PC-9 (cell line): ENCODE measurements around the gene RORC. TPM values are rescaled to one million over a fixed set of nuclear protein-coding genes. Genes with fewer than 3 reads are reported as not detected.
A peak's percentile ranks its signal among the peaks of the same experiment; 100 is the strongest.

Experiments
- BruUV-seq: library from RNA; stranded (reverse); fragments of 400-500 nt; replicated peaks from 2 replicates; lab custom pipeline; 2021; lab: Mats Ljungman, UMichigan
- CTCF ChIA-PET: fragments of 300-600 bp; sonication (Branson Sonifier 250); formaldehyde crosslinking; loops from one replicate; lab custom pipeline; 2022; ENCODE audit warnings: antibody characterized with exemption; lab: Charles Lee
- POLR2A ChIA-PET: fragments of 300-600 bp; sonication (Branson Sonifier 250); formaldehyde crosslinking; loops from one replicate; lab custom pipeline; 2022; ENCODE audit warnings: antibody characterized with exemption; ENCODE audit not compliant: unreplicated experiment; lab: Charles Lee
- DNase-seq, 2 experiments: peaks; one replicate each; pipeline versions ENCODE4 v3.0.0 to v3.0.0-alpha.2; 2015 to 2022; ENCODE audit warnings: mixed read lengths in 1 of 2
- H2AFZ ChIP-seq: fragments of 200-600 bp; sonication (generic); 2 replicates; pipeline ENCODE4 v1.8.1; 2017; ENCODE audit warnings: antibody characterized with exemption
- H3F3A ChIP-seq: fragments of 200-600 bp; sonication (generic); 2 replicates; pipeline ENCODE4 v1.8.1; 2017; ENCODE audit warnings: antibody characterized with exemption, mild to moderate bottlenecking, low read depth; ENCODE audit not compliant: insufficient read depth
- H3K27ac ChIP-seq: fragments of 200-600 bp; sonication (generic); 2 replicates; pipeline ENCODE4 v1.6.1; 2016; ENCODE audit warnings: mixed run types
- H3K27me3 ChIP-seq: fragments of 200-600 bp; sonication (generic); 2 replicates; pipeline ENCODE4 v1.6.1; 2016; ENCODE audit warnings: low read depth, mixed run types; ENCODE audit not compliant: insufficient read depth
- H3K36me3 ChIP-seq: fragments of 200-600 bp; sonication (generic); 2 replicates; pipeline ENCODE4 v1.6.1; 2016; ENCODE audit warnings: low read depth, mixed run types
- H3K4me1 ChIP-seq: fragments of 200-600 bp; sonication (generic); replicated peaks from 2 replicates; pipeline ENCODE4 v1.6.1; 2016; ENCODE audit warnings: mixed run types; ENCODE audit not compliant: insufficient read depth
- H3K4me2 ChIP-seq: fragments of 200-600 bp; sonication (generic); 2 replicates; pipeline ENCODE4 v1.6.1; 2017; ENCODE audit warnings: mixed run types
- H3K4me3 ChIP-seq: fragments of 200-600 bp; sonication (generic); 2 replicates; pipeline ENCODE4 v1.6.1; 2016; ENCODE audit warnings: mixed run types
- H3K79me2 ChIP-seq: fragments of 200-600 bp; sonication (generic); 2 replicates; pipeline ENCODE4 v1.6.1; 2017; ENCODE audit warnings: low read depth, mixed run types
- H3K9me2 ChIP-seq: fragments of 200-600 bp; sonication (generic); 2 replicates; pipeline ENCODE4 v1.8.1; 2017; ENCODE audit warnings: mild to moderate bottlenecking; ENCODE audit not compliant: insufficient read depth
- H3K9me3 ChIP-seq: fragments of 200-600 bp; sonication (generic); 2 replicates; pipeline ENCODE4 v1.8.1; 2016; ENCODE audit warnings: low read depth; ENCODE audit not compliant: insufficient read depth
- H4K20me1 ChIP-seq: fragments of 200-600 bp; sonication (generic); 2 replicates; pipeline ENCODE4 v1.8.1; 2017; ENCODE audit not compliant: insufficient read depth
- CTCF ChIP-seq: fragments of 200-600 bp; sonication (generic); conservative IDR thresholded peaks from 2 replicates; pipeline ENCODE4 v1.6.1; 2017; ENCODE audit warnings: mixed run types, antibody characterized with exemption, mild to moderate bottlenecking, moderate library complexity
- EZH2 ChIP-seq: fragments of 200-600 bp; sonication (generic); IDR thresholded peaks from 2 replicates; pipeline ENCODE4 v1.8.0; 2017; ENCODE audit warnings: antibody characterized with exemption, low read depth
- intact Hi-C: fragments of 100-400 bp; cut with micrococcal nuclease; formaldehyde crosslinking; loops from one replicate; pipeline ENCODE4 v1.10.0; 2022; ENCODE audit not compliant: unreplicated experiment
- total RNA-seq: library from RNA; stranded (reverse); gene quantifications from 2 replicates; pipeline ENCODE4 v1.2.3, GENCODE V29; 2021

Gene RORC
- total RNA-seq, 1 experiment from 2014 or later, result 0.35 TPM

- H3K36me3 ChIP-seq, result peaks cover 13% of the 10 kb centered on the region; the same call in 1 of the 2 replicates
- H2AFZ ChIP-seq, result no peak overlapping the region
- no peak overlapping the region for H3K4me3 ChIP-seq
- TF ChIP-seq CTCF (no peak), EZH2 (no peak)
- no peak for DNase-seq
- intact Hi-C loops, result no loop called here
- no TSS peak for BruUV-seq
- no peaks in the 10 kb centered on the region for H4K20me1 ChIP-seq
- ChIA-PET CTCF (interaction anchor here (0.6 to 0.7 kb wide), 2 partner anchors 26 to 42 kb away, joined by 4 to 9 read pairs; no protein-coding TSS in a partner anchor), POLR2A (no interaction called here)
- peaks cover 8% of the 10 kb centered on the region for H3K4me1 ChIP-seq
- H3K27ac ChIP-seq, result no peak overlapping the region
- no peaks in the 10 kb centered on the region for H3K9me3 ChIP-seq
- peaks cover 18% of the 10 kb centered on the region; the same call in 1 of the 2 replicates for H3F3A ChIP-seq
- H3K79me2 ChIP-seq, result no peaks in the 10 kb centered on the region
- no peaks in the 10 kb centered on the region for H3K27me3 ChIP-seq
- no peaks in the 10 kb centered on the region for H3K9me2 ChIP-seq
- H3K4me2 ChIP-seq, result no peak overlapping the region
Measured at GRCh38 chr1:151871284-151872030, 39.9 kb upstream of the RORC start.

- Histone ChIP-seq H4K20me1 (no peaks in the 10 kb centered on the region), H3K79me2 (no peaks in the 10 kb centered on the region), H3K4me1 (peaks cover 8% of the 10 kb centered on the region), H3K9me3 (no peaks in the 10 kb centered on the region), H3K9me2 (no peaks in the 10 kb centered on the region), H3K36me3 (peaks cover 3% of the 10 kb centered on the region; the same call in 1 of the 2 replicates), H3K27me3 (no peaks in the 10 kb centered on the region), H2AFZ (no peak overlapping the region), H3K27ac (no peak overlapping the region), H3K4me3 (no peak overlapping the region), H3F3A (peaks cover 18% of the 10 kb centered on the region; the same call in 1 of the 2 replicates), H3K4me2 (no peak overlapping the region)
- ChIA-PET CTCF (no interaction called here), POLR2A (no interaction called here)
- no peak for TF ChIP-seq EZH2
- no peak for TF ChIP-seq CTCF
- intact Hi-C loops, result no loop called here
- no peak for DNase-seq
- no TSS peak for BruUV-seq
Measured at GRCh38 chr1:151868486-151868885, 36.9 kb upstream of the RORC start.

GRCh38 chr1:151867765-151868411, 36.3 kb upstream of the RORC start:
- Histone ChIP-seq H3K9me3 (no peaks in the 10 kb centered on the region), H3K9me2 (no peaks in the 10 kb centered on the region), H4K20me1 (no peaks in the 10 kb centered on the region), H3K4me1 (peaks cover 8% of the 10 kb centered on the region), H3K36me3 (no peaks in the 10 kb centered on the region), H3K27me3 (no peaks in the 10 kb centered on the region), H3K4me2 (no peak overlapping the region), H2AFZ (no peak overlapping the region), H3K79me2 (no peaks in the 10 kb centered on the region), H3K4me3 (no peak overlapping the region), H3F3A (peaks cover 18% of the 10 kb centered on the region; the same call in 1 of the 2 replicates), H3K27ac (no peak overlapping the region)
- BruUV-seq, result no TSS peak
- CTCF ChIA-PET, result no interaction called here
- TF ChIP-seq CTCF, result no peak
- TF ChIP-seq EZH2, result no peak
- DNase-seq, result peak in 1 of 2 experiments; percentile 55
- intact Hi-C loops, result no loop called here
- POLR2A ChIA-PET, result no interaction called here
